Thyroid gland (tissue), 4 donors: Measurements from ENCODE around the gene UBQLNL.

Experiments
- CTCF ChIP-seq, 6 experiments: fragments of 200-600 bp in 3 of 6; fragments of 450-650 bp in 3 of 6; sonication (generic) in 3 of 6; IDR thresholded peaks; one replicate each; pipeline ENCODE4 v1.5.1; 2016 to 2019; ENCODE audit warnings: antibody characterized with exemption in 6 of 6, mild to moderate bottlenecking in 2 of 6, inconsistent platforms in 1 of 6, moderate library complexity in 1 of 6
- POLR2A ChIP-seq, 2 donors: fragments of 450-650 bp; IDR thresholded peaks; one replicate each; pipeline ENCODE4 v1.6.1; 2017; ENCODE audit warnings: antibody characterized with exemption in 2 of 2, mild to moderate bottlenecking in 2 of 2, moderate library complexity in 1 of 2

GRCh38 chr11:5488385-5488784, 28.1 kb downstream of the UBQLNL start, which contains the start of gene OR52D1:
- TF ChIP-seq CTCF (IDR thresholded peaks at IDR 0.05) (no peak), POLR2A (IDR thresholded peaks at IDR 0.05) (no peak)
